GM12891 (cell line): Measurements from ENCODE around the gene TULP4.

Experiments
- POLR2A ChIP-seq: IDR thresholded peaks from 2 replicates; pipeline ENCODE4 v1.6.1; 2011; ENCODE audit warnings: low read depth, low read length, control low read depth
- POLR2AphosphoS5 ChIP-seq: IDR thresholded peaks from 2 replicates; pipeline ENCODE4 v1.6.1; 2011; ENCODE audit warnings: low read depth, low read length, control low read depth
- POU2F2 ChIP-seq: IDR thresholded peaks from 2 replicates; pipeline ENCODE4 v1.6.1; 2011; ENCODE audit warnings: low read depth, mild to moderate bottlenecking, control low read depth, low read length, moderate library complexity
- SPI1 ChIP-seq: IDR thresholded peaks from 2 replicates; pipeline ENCODE4 v1.6.1; 2011; ENCODE audit warnings: low read depth, low read length, control low read depth
- TAF1 ChIP-seq: IDR thresholded peaks from 2 replicates; pipeline ENCODE4 v1.6.1; 2011; ENCODE audit warnings: low read depth, low read length, control low read depth

GRCh38 chr6:158559338-158559894 lies 247.2 kb downstream of the TULP4 start:
- TF ChIP-seq POLR2A (no peak), TAF1 (no peak), POLR2AphosphoS5 (no peak), SPI1 (no peak), POU2F2 (no peak)
